ENCODE results near the gene RAB3IP.

The RAB3IP gene

DNA sequence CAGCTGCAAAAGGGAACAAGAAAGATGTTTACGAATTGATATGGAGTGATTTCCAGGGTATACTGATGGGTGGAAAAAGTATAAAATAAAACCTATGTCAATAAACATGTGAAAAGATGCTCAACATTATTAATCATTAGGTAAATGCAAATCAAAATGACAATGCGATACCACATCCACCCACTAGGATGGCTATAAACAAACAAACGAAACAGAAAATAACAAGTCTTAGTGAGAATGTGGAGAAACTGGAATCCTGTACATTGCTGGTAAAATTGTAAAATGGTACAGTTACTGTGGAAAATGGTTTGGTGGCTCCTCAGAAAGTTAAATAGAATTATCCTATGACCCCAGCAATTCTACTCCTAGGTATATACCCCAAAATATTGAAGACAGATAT lies 30.0 kb upstream of the RAB3IP start:
- Histone ChIP-seq H3K27me3 (ENCODE audit: low read depth, low read length) (no peaks in the 10 kb centered on the region), H3K27ac (ENCODE audit: low read length) (no peak overlapping the region), H3K79me2 (ENCODE audit: low read length) (no peaks in the 10 kb centered on the region), H3K4me2 (ENCODE audit: low read length) (no peak overlapping the region), H2AFZ (ENCODE audit: low read depth, low read length) (no peak overlapping the region), H3K9me3 (ENCODE audit: insufficient read depth, low read length) (no peaks in the 10 kb centered on the region), H3K4me1 (ENCODE audit: low read length) (peaks cover 13% of the 10 kb centered on the region), H3K9ac (ENCODE audit: low read length) (no peak overlapping the region), H3K4me3 (ENCODE audit: low read length) (no peak overlapping the region), H3K36me3 (replicated peaks; ENCODE audit: low read depth, low read length) (no peaks in the 10 kb centered on the region), H4K20me1 (ENCODE audit: insufficient read depth, low read length) (no peaks in the 10 kb centered on the region)
- TF ChIP-seq EZH2phosphoT487 (IDR thresholded peaks at IDR 0.05; ENCODE audit: low read depth), result no peak
- TF ChIP-seq, protein P1, sequence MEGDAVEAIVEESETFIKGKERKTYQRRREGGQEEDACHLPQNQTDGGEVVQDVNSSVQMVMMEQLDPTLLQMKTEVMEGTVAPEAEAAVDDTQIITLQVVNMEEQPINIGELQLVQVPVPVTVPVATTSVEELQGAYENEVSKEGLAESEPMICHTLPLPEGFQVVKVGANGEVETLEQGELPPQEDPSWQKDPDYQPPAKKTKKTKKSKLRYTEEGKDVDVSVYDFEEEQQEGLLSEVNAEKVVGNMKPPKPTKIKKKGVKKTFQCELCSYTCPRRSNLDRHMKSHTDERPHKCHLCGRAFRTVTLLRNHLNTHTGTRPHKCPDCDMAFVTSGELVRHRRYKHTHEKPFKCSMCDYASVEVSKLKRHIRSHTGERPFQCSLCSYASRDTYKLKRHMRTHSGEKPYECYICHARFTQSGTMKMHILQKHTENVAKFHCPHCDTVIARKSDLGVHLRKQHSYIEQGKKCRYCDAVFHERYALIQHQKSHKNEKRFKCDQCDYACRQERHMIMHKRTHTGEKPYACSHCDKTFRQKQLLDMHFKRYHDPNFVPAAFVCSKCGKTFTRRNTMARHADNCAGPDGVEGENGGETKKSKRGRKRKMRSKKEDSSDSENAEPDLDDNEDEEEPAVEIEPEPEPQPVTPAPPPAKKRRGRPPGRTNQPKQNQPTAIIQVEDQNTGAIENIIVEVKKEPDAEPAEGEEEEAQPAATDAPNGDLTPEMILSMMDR (IDR thresholded peaks at IDR 0.05; ENCODE audit: low read depth, low read length), result no peak

DNA sequence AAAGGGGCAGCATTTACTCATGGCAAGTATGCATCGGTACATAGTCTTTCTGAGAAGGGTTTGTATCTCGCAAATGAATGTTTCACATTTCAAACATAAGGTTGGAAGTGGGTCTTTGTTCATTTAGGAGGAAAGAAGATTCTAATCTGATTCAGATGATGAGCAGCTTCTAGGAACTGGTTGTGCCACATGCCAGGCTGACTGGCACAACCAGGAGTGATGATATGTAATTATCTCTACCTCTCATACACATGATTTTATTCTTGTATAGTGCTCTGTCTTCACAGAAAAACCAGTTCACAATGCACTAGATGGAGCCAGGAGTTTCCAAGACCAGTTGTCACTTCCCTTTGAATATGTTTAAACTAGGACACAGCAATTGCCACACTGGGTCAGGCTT lies 25.8 kb upstream of the RAB3IP start:
- Histone ChIP-seq H3K27me3 (ENCODE audit: low read depth, low read length) (no peaks in the 10 kb centered on the region), H3K9me3 (ENCODE audit: insufficient read depth, low read length) (no peaks in the 10 kb centered on the region), H3K27ac (ENCODE audit: low read length) (no peak overlapping the region), H4K20me1 (ENCODE audit: insufficient read depth, low read length) (no peaks in the 10 kb centered on the region), H3K9ac (ENCODE audit: low read length) (no peak overlapping the region), H3K4me2 (ENCODE audit: low read length) (no peak overlapping the region), H3K4me1 (ENCODE audit: low read length) (peaks cover 19% of the 10 kb centered on the region), H3K36me3 (replicated peaks; ENCODE audit: low read depth, low read length) (no peaks in the 10 kb centered on the region), H2AFZ (ENCODE audit: low read depth, low read length) (no peak overlapping the region), H3K79me2 (ENCODE audit: low read length) (no peaks in the 10 kb centered on the region), H3K4me3 (ENCODE audit: low read length) (no peak overlapping the region)
- TF ChIP-seq, protein P1 (IDR thresholded peaks at IDR 0.05; ENCODE audit: low read depth, low read length), result no peak
- TF ChIP-seq EZH2phosphoT487 (IDR thresholded peaks at IDR 0.05; ENCODE audit: low read depth), result no peak

DNA sequence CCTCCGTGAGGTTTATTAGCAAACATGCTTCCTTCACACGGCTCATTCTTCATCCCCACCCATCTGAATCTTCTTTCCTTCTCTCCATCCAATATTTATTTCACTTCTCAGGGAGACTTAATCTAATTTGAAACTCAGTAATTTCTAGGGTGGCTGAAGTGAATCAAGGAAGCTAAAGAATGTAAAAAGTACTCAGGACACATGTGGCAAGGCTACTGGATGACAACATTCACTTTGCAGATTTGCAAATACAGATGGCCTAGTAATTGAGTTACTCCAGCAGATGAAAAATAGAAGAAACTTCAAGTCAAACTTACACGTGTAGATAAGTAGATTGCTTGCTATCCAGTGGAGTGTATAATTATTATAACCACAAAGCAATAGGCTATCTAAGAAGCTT lies 24.1 kb upstream of the RAB3IP start:
- Histone ChIP-seq H3K36me3 (replicated peaks; ENCODE audit: low read depth, low read length) (no peaks in the 10 kb centered on the region), H3K9me3 (ENCODE audit: insufficient read depth, low read length) (no peaks in the 10 kb centered on the region), H3K79me2 (ENCODE audit: low read length) (no peaks in the 10 kb centered on the region), H3K9ac (ENCODE audit: low read length) (no peak overlapping the region), H3K27me3 (ENCODE audit: low read depth, low read length) (no peaks in the 10 kb centered on the region), H3K4me1 (ENCODE audit: low read length) (peaks cover 14% of the 10 kb centered on the region), H3K4me2 (ENCODE audit: low read length) (no peak overlapping the region), H2AFZ (ENCODE audit: low read depth, low read length) (no peak overlapping the region), H4K20me1 (ENCODE audit: insufficient read depth, low read length) (no peaks in the 10 kb centered on the region), H3K27ac (ENCODE audit: low read length) (no peak overlapping the region), H3K4me3 (ENCODE audit: low read length) (no peak overlapping the region)
- no peak for TF ChIP-seq EZH2phosphoT487 (IDR thresholded peaks at IDR 0.05; ENCODE audit: low read depth)
- TF ChIP-seq, protein P1 (IDR thresholded peaks at IDR 0.05; ENCODE audit: low read depth, low read length), result no peak

DNA sequence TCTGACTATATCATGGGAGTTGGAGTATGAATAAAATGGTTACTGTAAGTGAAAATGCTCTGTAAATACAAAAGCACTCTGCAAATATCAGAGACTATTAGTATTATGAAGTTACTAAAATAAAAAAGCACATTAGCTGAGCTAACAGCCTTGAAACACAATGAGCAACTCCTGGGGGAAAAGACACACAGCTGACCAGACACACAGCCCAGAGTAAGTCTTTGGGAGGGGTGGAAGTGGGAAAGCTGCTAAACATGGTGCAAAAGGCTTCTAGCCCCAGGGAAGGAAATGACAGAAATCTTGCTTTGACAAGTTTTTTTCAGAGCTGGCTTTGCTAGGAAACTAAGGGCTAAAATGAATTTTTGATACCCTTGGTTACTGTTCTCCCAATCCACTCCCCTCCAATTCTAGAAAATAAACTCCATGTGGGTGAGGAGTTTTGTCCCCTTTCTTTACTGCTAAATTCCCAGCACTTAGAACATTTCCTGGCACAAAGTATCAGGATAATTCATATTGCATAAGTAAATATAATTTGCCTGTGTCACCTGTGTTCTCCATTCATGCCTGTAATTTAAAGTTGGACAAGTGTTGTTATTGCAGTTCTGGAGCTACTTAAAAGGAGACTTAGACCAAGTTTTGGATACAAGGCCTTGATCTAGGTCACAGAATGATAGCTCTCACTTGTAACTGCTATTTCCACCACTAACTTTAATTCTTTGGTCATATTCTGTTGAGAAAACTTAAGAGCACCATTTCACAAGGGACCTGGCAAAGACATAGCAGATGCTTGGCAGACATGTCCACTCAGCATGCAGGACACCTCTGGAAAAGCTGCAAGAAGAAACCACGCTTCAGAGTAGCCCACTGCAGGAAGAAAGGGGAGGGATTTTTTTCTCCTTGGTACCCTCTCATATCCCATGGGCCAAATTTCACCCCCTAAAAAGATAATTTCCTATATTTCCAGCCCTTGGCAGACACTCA lies 19.0 kb upstream of the RAB3IP start:
- H3K27ac ChIP-seq (ENCODE audit: low read length), result no peak overlapping the region
- no peaks in the 10 kb centered on the region for H3K36me3 ChIP-seq (replicated peaks; ENCODE audit: low read depth, low read length)

More for the DNA sequence above, 19.0 kb upstream of the RAB3IP start:
- Histone ChIP-seq H2AFZ (ENCODE audit: low read depth, low read length) (no peak overlapping the region), H4K20me1 (ENCODE audit: insufficient read depth, low read length) (no peaks in the 10 kb centered on the region), H3K27me3 (ENCODE audit: low read depth, low read length) (no peaks in the 10 kb centered on the region), H3K4me1 (ENCODE audit: low read length) (peaks cover 10% of the 10 kb centered on the region), H3K4me2 (ENCODE audit: low read length) (no peak overlapping the region), H3K79me2 (ENCODE audit: low read length) (no peaks in the 10 kb centered on the region), H3K4me3 (ENCODE audit: low read length) (no peak overlapping the region), H3K9ac (ENCODE audit: low read length) (no peak overlapping the region), H3K9me3 (ENCODE audit: insufficient read depth, low read length) (no peaks in the 10 kb centered on the region)
- TF ChIP-seq, protein P1 (IDR thresholded peaks at IDR 0.05; ENCODE audit: low read depth, low read length), result no peak
- no peak for TF ChIP-seq EZH2phosphoT487 (IDR thresholded peaks at IDR 0.05; ENCODE audit: low read depth)

Data from OCI-LY3 (cell line).